Stimulated activated memory B cell treated with anti-CD40 and anti-IgM and Interleukin-4, amounts not matched to agents 10 μg/mL and 1 μg/mL and 100 μg/mL, for 72 hours (primary cell): ENCODE measurements around the gene INAVA.

Source experiments
- ATAC-seq: fragments of 150-1000 bp; cut with Tn5 transposase; 2 replicates; pipeline ENCODE4 v1.10.0; 2021
- H3K27ac Mint-ChIP-seq: one replicate; pipeline ENCODE4 v1.8.0; 2022; ENCODE audit warnings: mild to moderate bottlenecking, mixed read lengths
- H3K27me3 Mint-ChIP-seq: one replicate; pipeline ENCODE4 v1.8.0; 2022; ENCODE audit warnings: mixed read lengths
- H3K36me3 Mint-ChIP-seq: one replicate; pipeline ENCODE4 v1.8.0; 2022; ENCODE audit warnings: mixed read lengths
- H3K4me1 Mint-ChIP-seq: one replicate; pipeline ENCODE4 v1.8.0; 2022; ENCODE audit warnings: mixed read lengths
- H3K4me3 Mint-ChIP-seq: one replicate; pipeline ENCODE4 v1.8.0; 2022; ENCODE audit warnings: mild to moderate bottlenecking, moderate library complexity, mixed read lengths
- H3K9me3 Mint-ChIP-seq: one replicate; pipeline ENCODE4 v1.8.0; 2022; ENCODE audit warnings: mixed read lengths

Gene INAVA

GRCh38 chr1:200872446-200873115 is 22.1 kb upstream of the INAVA start, which contains the start of gene GPR25:
TSS of gene GPR25 (plus strand) at chr1:200872981. CDS start at chr1:200873038, 57 bp downstream.
- peaks cover 16% of the 10 kb centered on the region for H3K27me3 Mint-ChIP-seq
- H3K4me1 Mint-ChIP-seq = peaks cover 53% of the 10 kb centered on the region
- peak within 1 kb of the TSS; percentile 78 for H3K27ac Mint-ChIP-seq

GRCh38 chr1:200873116-200873670 is 21.5 kb upstream of the INAVA start:
- Mint-ChIP-seq H3K27me3 (peaks cover 16% of the 10 kb centered on the region), H3K4me3 (peak overlapping the region; percentile 72), H3K4me1 (peaks cover 55% of the 10 kb centered on the region), H3K27ac (peak overlapping the region; percentile 78), H3K36me3 (no peaks in the 10 kb centered on the region), H3K9me3 (no peaks in the 10 kb centered on the region)
- ATAC-seq = no peak

More at GRCh38 chr1:200872446-200873115, 22.1 kb upstream of the INAVA start, which contains the start of gene GPR25:
- ATAC-seq = no peak
- Mint-ChIP-seq H3K4me3 (peak within 1 kb of the TSS; percentile 72), H3K9me3 (no peaks in the 10 kb centered on the region), H3K36me3 (no peaks in the 10 kb centered on the region)

GRCh38 chr1:200873671-200874397 is 20.9 kb upstream of the INAVA start:
- Mint-ChIP-seq H3K36me3 (no peaks in the 10 kb centered on the region), H3K4me1 (peaks cover 59% of the 10 kb centered on the region), H3K27ac (peak overlapping the region; percentile 78), H3K4me3 (peak overlapping the region; percentile 72), H3K9me3 (no peaks in the 10 kb centered on the region), H3K27me3 (peaks cover 16% of the 10 kb centered on the region)
- peak; percentile 17 for ATAC-seq

- Mint-ChIP-seq H3K36me3 (no peaks in the 10 kb centered on the region), H3K27me3 (peaks cover 16% of the 10 kb centered on the region), H3K27ac (peak overlapping the region; percentile 78), H3K4me3 (peak overlapping the region; percentile 15), H3K4me1 (peaks cover 53% of the 10 kb centered on the region), H3K9me3 (no peaks in the 10 kb centered on the region)
- ATAC-seq = no peak
Measured at GRCh38 chr1:200874694-200875093, 20.0 kb upstream of the INAVA start.

GRCh38 chr1:200875416-200875815 is 19.3 kb upstream of the INAVA start:
- H3K9me3 Mint-ChIP-seq = no peaks in the 10 kb centered on the region
- no peak for ATAC-seq
- H3K4me1 Mint-ChIP-seq = peaks cover 51% of the 10 kb centered on the region
- H3K27me3 Mint-ChIP-seq = peaks cover 16% of the 10 kb centered on the region
- no peaks in the 10 kb centered on the region for H3K36me3 Mint-ChIP-seq
- H3K27ac Mint-ChIP-seq = no peak overlapping the region
- no peak overlapping the region for H3K4me3 Mint-ChIP-seq

- Mint-ChIP-seq H3K9me3 (no peaks in the 10 kb centered on the region), H3K27me3 (peaks cover 16% of the 10 kb centered on the region)
- ATAC-seq = no peak
Measured at GRCh38 chr1:200877010-200877409, 17.7 kb upstream of the INAVA start.

GRCh38 chr1:200877839-200878551 is 16.7 kb upstream of the INAVA start:
- H3K27ac Mint-ChIP-seq = peak overlapping the region; percentile 30
- no peaks in the 10 kb centered on the region for H3K36me3 Mint-ChIP-seq
- H3K9me3 Mint-ChIP-seq = no peaks in the 10 kb centered on the region
- peaks cover 16% of the 10 kb centered on the region for H3K27me3 Mint-ChIP-seq
- ATAC-seq = peak; percentile 92
- H3K4me1 Mint-ChIP-seq = peaks cover 38% of the 10 kb centered on the region
- no peak overlapping the region for H3K4me3 Mint-ChIP-seq

More at GRCh38 chr1:200877010-200877409, 17.7 kb upstream of the INAVA start:
- Mint-ChIP-seq H3K36me3 (no peaks in the 10 kb centered on the region), H3K27ac (no peak overlapping the region), H3K4me3 (no peak overlapping the region), H3K4me1 (peaks cover 40% of the 10 kb centered on the region)

- Mint-ChIP-seq H3K9me3 (no peaks in the 10 kb centered on the region), H3K27ac (no peak overlapping the region), H3K4me3 (no peak overlapping the region), H3K36me3 (no peaks in the 10 kb centered on the region), H3K27me3 (no peaks in the 10 kb centered on the region), H3K4me1 (peaks cover 24% of the 10 kb centered on the region)
- ATAC-seq = peak; percentile 63
Measured at GRCh38 chr1:200880212-200880611, 14.5 kb upstream of the INAVA start.

GRCh38 chr1:200883118-200883517 is 11.6 kb upstream of the INAVA start:
- no peak overlapping the region for H3K27ac Mint-ChIP-seq
- H3K9me3 Mint-ChIP-seq = no peaks in the 10 kb centered on the region

GRCh38 chr1:200885623-200886402 is 8.9 kb upstream of the INAVA start:
- H3K4me3 Mint-ChIP-seq = no peak overlapping the region
- H3K27ac Mint-ChIP-seq = no peak overlapping the region
- no peaks in the 10 kb centered on the region for H3K9me3 Mint-ChIP-seq
- no peaks in the 10 kb centered on the region for H3K36me3 Mint-ChIP-seq
- H3K4me1 Mint-ChIP-seq = peaks cover 49% of the 10 kb centered on the region
- no peak for ATAC-seq
- peaks cover 7% of the 10 kb centered on the region for H3K27me3 Mint-ChIP-seq

More at GRCh38 chr1:200883118-200883517, 11.6 kb upstream of the INAVA start:
- ATAC-seq = no peak
- no peaks in the 10 kb centered on the region for H3K27me3 Mint-ChIP-seq
- peaks cover 32% of the 10 kb centered on the region for H3K4me1 Mint-ChIP-seq
- H3K36me3 Mint-ChIP-seq = no peaks in the 10 kb centered on the region
- H3K4me3 Mint-ChIP-seq = no peak overlapping the region

- Mint-ChIP-seq H3K4me3 (no peak overlapping the region), H3K27ac (peak overlapping the region; percentile 61), H3K36me3 (no peaks in the 10 kb centered on the region), H3K9me3 (no peaks in the 10 kb centered on the region), H3K27me3 (peaks cover 11% of the 10 kb centered on the region), H3K4me1 (peaks cover 51% of the 10 kb centered on the region)
- no peak for ATAC-seq
Measured at GRCh38 chr1:200886594-200886993, 8.1 kb upstream of the INAVA start.

GRCh38 chr1:200887036-200887435 is 7.7 kb upstream of the INAVA start:
- Mint-ChIP-seq H3K4me1 (peaks cover 55% of the 10 kb centered on the region), H3K4me3 (peak overlapping the region; percentile 32), H3K36me3 (no peaks in the 10 kb centered on the region), H3K9me3 (no peaks in the 10 kb centered on the region), H3K27me3 (peaks cover 16% of the 10 kb centered on the region), H3K27ac (peak overlapping the region; percentile 61)
- ATAC-seq = no peak

GRCh38 chr1:200887772-200888348 is 6.8 kb upstream of the INAVA start:
- Mint-ChIP-seq H3K27me3 (peaks cover 24% of the 10 kb centered on the region), H3K27ac (peak overlapping the region; percentile 61), H3K4me1 (peaks cover 62% of the 10 kb centered on the region), H3K4me3 (peak overlapping the region; percentile 36), H3K36me3 (no peaks in the 10 kb centered on the region), H3K9me3 (no peaks in the 10 kb centered on the region)
- no peak for ATAC-seq

GRCh38 chr1:200888349-200888838 is 6.3 kb upstream of the INAVA start:
- Mint-ChIP-seq H3K4me3 (peak overlapping the region; percentile 36), H3K4me1 (peaks cover 62% of the 10 kb centered on the region), H3K36me3 (no peaks in the 10 kb centered on the region), H3K27me3 (peaks cover 29% of the 10 kb centered on the region), H3K27ac (peak overlapping the region; percentile 61), H3K9me3 (no peaks in the 10 kb centered on the region)
- ATAC-seq = peak; percentile 99
